Astrocyte (in vitro differentiated cells and primary cell): ENCODE data around the gene GFM1.

Experiments used
- CTCF ChIP-seq: IDR thresholded peaks from 2 replicates; pipeline ENCODE4 v1.5.1; 2011; ENCODE audit warnings: low read depth, mild to moderate bottlenecking, inconsistent platforms, low read length, moderate library complexity; ENCODE audit not compliant: insufficient read depth
- EZH2 ChIP-seq: IDR thresholded peaks from 2 replicates; pipeline ENCODE4 v1.6.1; 2012; ENCODE audit warnings: mild to moderate bottlenecking, low read length, inconsistent platforms; ENCODE audit not compliant: insufficient read depth

- TF ChIP-seq CTCF (no peak), EZH2 (no peak)
Measured at GRCh38 chr3:158660711-158661110, 16.4 kb downstream of the GFM1 start.
